Measurements from ENCODE around the gene TRPM8. TPM values are rescaled to one million over a fixed set of nuclear protein-coding genes. Genes with fewer than 3 reads are reported as not detected.

Gene TRPM8
- total and polyA plus RNA-seq, 2 experiments from 2014 or later, result 0.83 TPM; not detected in 1

DNA sequence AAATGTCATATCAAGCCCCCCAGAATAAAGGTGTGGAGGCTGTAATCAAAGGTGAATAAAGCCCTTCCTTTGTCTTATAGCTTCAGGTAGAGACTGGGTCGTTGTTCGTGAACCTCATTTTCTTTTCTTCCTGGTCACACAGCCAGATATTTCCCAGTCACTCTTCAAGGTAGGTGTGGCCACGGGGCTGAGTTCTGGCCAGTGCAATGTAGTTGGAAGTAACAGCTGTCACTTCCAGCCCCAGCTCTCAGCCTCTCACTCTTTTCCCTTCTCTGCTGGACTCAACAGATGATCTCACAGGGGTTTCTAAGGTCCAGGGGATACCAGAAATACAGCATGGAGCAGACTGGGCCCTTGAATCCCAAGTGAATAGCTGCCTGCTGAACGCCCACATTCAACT, 15.8 kb upstream of the TRPM8 start:
- Histone ChIP-seq H3K9me3 (ENCODE audit: low read depth) (no peaks in the 10 kb centered on the region), H3K36me3 (no peaks in the 10 kb centered on the region), H3K27me3 (no peaks in the 10 kb centered on the region), H3K27ac (no peak overlapping the region), H3K4me3 (no peak overlapping the region), H3K4me1 (ENCODE audit: low read depth) (no peaks in the 10 kb centered on the region)
- TF ChIP-seq, protein P1, sequence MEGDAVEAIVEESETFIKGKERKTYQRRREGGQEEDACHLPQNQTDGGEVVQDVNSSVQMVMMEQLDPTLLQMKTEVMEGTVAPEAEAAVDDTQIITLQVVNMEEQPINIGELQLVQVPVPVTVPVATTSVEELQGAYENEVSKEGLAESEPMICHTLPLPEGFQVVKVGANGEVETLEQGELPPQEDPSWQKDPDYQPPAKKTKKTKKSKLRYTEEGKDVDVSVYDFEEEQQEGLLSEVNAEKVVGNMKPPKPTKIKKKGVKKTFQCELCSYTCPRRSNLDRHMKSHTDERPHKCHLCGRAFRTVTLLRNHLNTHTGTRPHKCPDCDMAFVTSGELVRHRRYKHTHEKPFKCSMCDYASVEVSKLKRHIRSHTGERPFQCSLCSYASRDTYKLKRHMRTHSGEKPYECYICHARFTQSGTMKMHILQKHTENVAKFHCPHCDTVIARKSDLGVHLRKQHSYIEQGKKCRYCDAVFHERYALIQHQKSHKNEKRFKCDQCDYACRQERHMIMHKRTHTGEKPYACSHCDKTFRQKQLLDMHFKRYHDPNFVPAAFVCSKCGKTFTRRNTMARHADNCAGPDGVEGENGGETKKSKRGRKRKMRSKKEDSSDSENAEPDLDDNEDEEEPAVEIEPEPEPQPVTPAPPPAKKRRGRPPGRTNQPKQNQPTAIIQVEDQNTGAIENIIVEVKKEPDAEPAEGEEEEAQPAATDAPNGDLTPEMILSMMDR (IDR thresholded peaks at IDR 0.05; ENCODE audit: low read depth, low read length), result no peak
- DNase-seq (ENCODE audit: low read depth in 1 of 2, low spot score in 1 of 2), result no peak

DNA sequence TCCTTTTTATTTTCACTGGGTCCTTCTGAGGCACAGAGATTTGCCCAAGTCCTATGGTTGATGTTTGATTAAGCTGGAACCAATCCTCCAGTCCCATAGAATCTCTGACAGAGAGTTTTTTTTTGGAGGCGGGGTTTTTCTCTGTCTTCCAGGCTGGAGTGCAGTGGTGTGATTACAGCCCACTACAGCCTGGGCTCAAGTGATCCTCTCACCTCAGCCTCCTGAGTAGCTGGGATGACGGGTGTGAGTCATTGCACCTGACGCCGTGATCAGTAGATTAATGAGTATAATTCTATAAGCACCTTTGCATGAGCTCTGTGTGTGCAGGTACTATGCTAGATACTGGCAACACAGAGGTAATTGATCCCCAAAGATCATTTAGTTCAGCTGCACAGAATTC, 15.3 kb upstream of the TRPM8 start:
- Histone ChIP-seq H3K27me3 (no peaks in the 10 kb centered on the region), H3K4me1 (ENCODE audit: low read depth) (no peaks in the 10 kb centered on the region), H3K36me3 (no peaks in the 10 kb centered on the region), H3K4me3 (no peak overlapping the region), H3K9me3 (ENCODE audit: low read depth) (no peaks in the 10 kb centered on the region), H3K27ac (no peak overlapping the region)
- TF ChIP-seq, protein P1 (IDR thresholded peaks at IDR 0.05; ENCODE audit: low read depth, low read length), result no peak
- DNase-seq (ENCODE audit: low read depth in 1 of 2, low spot score in 1 of 2), result no peak

DNA sequence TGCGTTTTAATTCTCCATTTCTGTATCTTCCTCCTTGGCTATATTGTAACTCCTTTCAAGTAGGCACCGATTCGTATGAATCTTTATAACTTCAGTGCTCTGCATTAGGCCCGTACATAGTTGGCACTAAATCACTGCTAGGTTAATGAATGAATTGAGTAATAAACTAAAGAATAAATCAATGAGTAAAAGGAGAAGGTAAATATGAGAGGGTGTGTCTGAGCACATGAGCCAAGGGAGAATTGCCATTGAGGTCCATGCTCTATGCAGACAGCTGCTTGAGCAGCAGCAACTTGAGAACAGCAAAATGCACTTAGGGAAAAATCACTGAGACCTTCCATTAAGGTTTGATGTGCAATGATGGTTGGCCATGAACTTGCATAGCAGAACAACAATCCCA, 11.2 kb upstream of the TRPM8 start:
- no peaks in the 10 kb centered on the region for H3K4me1 ChIP-seq (ENCODE audit: low read depth)
- no peaks in the 10 kb centered on the region for H3K27me3 ChIP-seq
- TF ChIP-seq, protein P1 (IDR thresholded peaks at IDR 0.05; ENCODE audit: low read depth, low read length), result no peak
- no peaks in the 10 kb centered on the region for H3K9me3 ChIP-seq (ENCODE audit: low read depth)
- H3K27ac ChIP-seq, result no peak overlapping the region
- H3K36me3 ChIP-seq, result no peaks in the 10 kb centered on the region
- no peak for DNase-seq (ENCODE audit: low read depth in 1 of 2, low spot score in 1 of 2)
- no peak overlapping the region for H3K4me3 ChIP-seq

DNA sequence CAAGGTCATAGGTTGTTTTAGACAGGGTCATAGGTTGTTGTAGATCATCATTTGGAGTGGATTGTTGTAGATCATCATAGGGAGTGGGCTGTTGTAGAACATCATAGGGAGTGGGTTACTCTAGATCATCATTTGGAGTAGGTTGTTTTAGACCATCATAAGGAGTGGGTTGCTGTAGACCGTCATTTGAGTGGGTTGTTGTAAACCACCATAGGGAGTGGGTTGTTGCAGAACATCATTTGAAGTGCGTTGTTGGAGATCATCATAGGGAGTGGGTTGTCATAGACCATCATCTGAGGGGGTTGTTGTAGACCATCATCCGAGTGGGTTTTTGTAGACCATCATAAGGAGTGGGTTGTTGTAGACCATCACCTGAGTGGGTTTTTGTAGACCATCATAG, 9.5 kb upstream of the TRPM8 start:
- no peak overlapping the region for H3K27ac ChIP-seq
- H3K9me3 ChIP-seq (ENCODE audit: low read depth), result no peaks in the 10 kb centered on the region
- no peak overlapping the region for H3K4me3 ChIP-seq
- DNase-seq (ENCODE audit: low read depth in 1 of 2, low spot score in 1 of 2), result no peak
- no peaks in the 10 kb centered on the region for H3K4me1 ChIP-seq (ENCODE audit: low read depth)
- H3K27me3 ChIP-seq, result no peaks in the 10 kb centered on the region
- H3K36me3 ChIP-seq, result no peaks in the 10 kb centered on the region
- TF ChIP-seq, protein P1 (IDR thresholded peaks at IDR 0.05; ENCODE audit: low read depth, low read length), result no peak

DNA sequence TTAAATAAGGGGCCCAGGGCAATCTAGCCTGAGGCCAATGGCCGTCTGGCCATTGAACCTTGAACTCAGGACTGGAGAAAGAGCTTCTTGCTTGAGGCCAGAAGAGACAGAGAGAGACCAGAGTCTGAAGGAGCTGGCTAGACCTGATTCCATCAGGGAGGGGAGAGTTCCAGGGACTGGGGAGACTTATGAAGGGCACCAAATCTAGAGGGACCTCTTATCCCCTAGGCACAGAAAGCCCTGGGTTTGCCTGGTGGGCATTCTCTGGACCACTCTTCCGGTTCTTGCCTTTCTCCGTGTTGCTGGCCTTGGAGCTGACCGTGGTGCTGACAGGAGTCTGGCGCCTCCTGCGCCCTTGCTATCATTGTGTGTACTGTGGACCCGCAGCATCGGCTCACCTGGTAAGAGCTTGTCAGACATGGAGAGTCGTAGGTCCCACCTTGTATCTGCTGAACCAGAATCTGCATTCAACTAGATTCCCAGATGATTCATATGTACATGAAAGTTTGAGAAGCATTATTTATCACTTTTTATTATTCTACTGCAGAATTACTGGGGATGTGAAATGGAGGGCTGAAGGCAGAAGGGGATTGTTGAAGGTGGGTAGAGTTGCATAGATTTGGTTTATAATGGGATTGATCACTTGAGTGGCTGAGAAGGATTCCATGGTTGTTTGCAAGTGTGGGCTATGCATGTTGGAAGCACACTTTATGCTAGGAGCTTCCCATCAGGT, 4.3 kb upstream of the TRPM8 start:
- DNase-seq (ENCODE audit: low read depth in 1 of 2, low spot score in 1 of 2), result peak; percentile 52 to 76
- TF ChIP-seq, protein P1 (IDR thresholded peaks at IDR 0.05; ENCODE audit: low read depth, low read length), result peak; percentile 5
- Histone ChIP-seq H3K9me3 (ENCODE audit: low read depth) (no peaks in the 10 kb centered on the region), H3K27ac (no peak overlapping the region), H3K27me3 (peaks cover 13% of the 10 kb centered on the region), H3K36me3 (no peaks in the 10 kb centered on the region), H3K4me3 (no peak overlapping the region), H3K4me1 (ENCODE audit: low read depth) (no peaks in the 10 kb centered on the region)

Measured in cardiac muscle cell (in vitro differentiated cells and primary cell).